Fibroblast of lung (primary cell): Measurements from ENCODE around the gene TCF7L1. TPM values are rescaled to one million over a fixed set of nuclear protein-coding genes. Genes with fewer than 3 reads are reported as not detected.

Source experiments
- DNase-seq, 2 donors: peaks; one replicate each; pipeline versions ENCODE4 v3.0.0 to v3.0.0-alpha.2; 2010; ENCODE audit warnings: low read depth in 2 of 2
- H2AFZ ChIP-seq: 2 replicates; pipeline ENCODE4 v1.5.1; 2012; ENCODE audit warnings: low read length, control low read depth, inconsistent platforms
- H3K27ac ChIP-seq: 2 replicates; pipeline ENCODE4 v1.5.1; 2011; ENCODE audit warnings: low read length, control low read depth; ENCODE audit not compliant: insufficient read depth
- H3K27me3 ChIP-seq: 2 replicates; pipeline ENCODE4 v1.5.1; 2011; ENCODE audit warnings: mild to moderate bottlenecking, low read length; ENCODE audit not compliant: control insufficient read depth, insufficient read depth
- H3K36me3 ChIP-seq: 2 replicates; pipeline ENCODE4 v1.5.1; 2011; ENCODE audit warnings: low read length; ENCODE audit not compliant: control insufficient read depth, insufficient read depth
- H3K4me1 ChIP-seq: 2 replicates; pipeline ENCODE4 v1.5.1; 2011; ENCODE audit warnings: low read length; ENCODE audit not compliant: control insufficient read depth, insufficient read depth; ENCODE audit errors: extremely low read depth
- H3K4me2 ChIP-seq: 2 replicates; pipeline ENCODE4 v1.5.1; 2011; ENCODE audit warnings: low read length, control low read depth; ENCODE audit not compliant: insufficient read depth; ENCODE audit errors: extremely low read depth
- H3K4me3 ChIP-seq, 4 experiments: fragments of 200-600 bp in 1 of 4; sonication (generic) in 1 of 4; replicated peaks in 1 of 4; 2 replicates each; pipeline ENCODE4 v1.5.1; 2011 to 2016; ENCODE audit warnings: low read length in 4 of 4, low read depth in 3 of 4, mild to moderate bottlenecking in 3 of 4, control low read depth in 2 of 4, inconsistent platforms in 1 of 4, mixed read lengths in 1 of 4; ENCODE audit not compliant: insufficient read depth in 1 of 4; ENCODE audit errors: control extremely low read depth in 1 of 4
- H3K79me2 ChIP-seq: 2 replicates; pipeline ENCODE4 v1.5.1; 2012; ENCODE audit warnings: mild to moderate bottlenecking, low read length, inconsistent platforms; ENCODE audit not compliant: control insufficient read depth, insufficient read depth
- H3K9ac ChIP-seq: 2 replicates; pipeline ENCODE4 v1.5.1; 2011; ENCODE audit warnings: mild to moderate bottlenecking, low read length, control low read depth; ENCODE audit not compliant: insufficient read depth
- H3K9me3 ChIP-seq: 2 replicates; pipeline ENCODE4 v1.5.1; 2012; ENCODE audit warnings: low read depth, low read length; ENCODE audit not compliant: control insufficient read depth, insufficient read depth
- H4K20me1 ChIP-seq: 2 replicates; pipeline ENCODE4 v1.5.1; 2011; ENCODE audit warnings: low read length; ENCODE audit not compliant: control insufficient read depth, insufficient read depth; ENCODE audit errors: extremely low read depth
- CTCF ChIP-seq, 2 donors: IDR thresholded peaks in 1 of 2; conservative IDR thresholded peaks in 1 of 2; 1 replicate in 1 of 2; 2 replicates in 1 of 2; pipeline ENCODE4 v1.5.1; 2011 to 2012; ENCODE audit warnings: low read length in 2 of 2, control low read depth in 1 of 2, inconsistent platforms in 1 of 2, low read depth in 1 of 2, mild to moderate bottlenecking in 1 of 2
- EZH2 ChIP-seq: IDR thresholded peaks from 2 replicates; pipeline ENCODE4 v1.5.1; 2012; ENCODE audit warnings: low read length, control low read depth, mild to moderate bottlenecking; ENCODE audit errors: missing control alignments
- polyA plus RNA-seq, 2 donors: library from polyadenylated mRNA; depleted of rRNA in 1 of 2; stranded (reverse) in 1 of 2; unstranded in 1 of 2; fragments of >200 nt; gene quantifications; 2 replicates each; pipeline ENCODE4 v1.2.1, GENCODE V29; 2011 to 2012; ENCODE audit warnings: missing spikeins in 1 of 2
- total RNA-seq: library from RNA; depleted of rRNA; stranded (reverse); fragments of >200 nt; gene quantifications from 2 replicates; pipeline ENCODE4 v1.2.1, GENCODE V29; 2014

TCF7L1 gene
- total and polyA plus RNA-seq, 2 donors (not counting 1 experiment from before 2014, with no cell fraction given): 0.83 to 1.5 TPM

GRCh38 chr2:85308201-85308600 is 175.0 kb downstream of the TCF7L1 start:
- H3K4me2 ChIP-seq: no peak overlapping the region
- no peaks in the 10 kb centered on the region for H3K27me3 ChIP-seq
- peaks cover 2% of the 10 kb centered on the region for H3K36me3 ChIP-seq
- no peak overlapping the region for H2AFZ ChIP-seq
- no peaks in the 10 kb centered on the region for H3K79me2 ChIP-seq
- no peak for DNase-seq
- no peaks in the 10 kb centered on the region for H3K9me3 ChIP-seq
- H3K4me3 ChIP-seq: no peak overlapping the region
- H3K27ac ChIP-seq: no peak overlapping the region
- no peak overlapping the region for H3K9ac ChIP-seq
- no peak for TF ChIP-seq EZH2
- TF ChIP-seq CTCF (conservative IDR thresholded peaks at IDR 0.05 in 1 of 2, IDR thresholded peaks at IDR 0.05 in 1 of 2; ENCODE audit: low read depth in 1 of 2, low read length in 2 of 2): no peak
- H3K4me1 ChIP-seq: peaks cover 7% of the 10 kb centered on the region
- H4K20me1 ChIP-seq: no peaks in the 10 kb centered on the region

GRCh38 chr2:85308896-85309555 is 175.8 kb downstream of the TCF7L1 start:
- Histone ChIP-seq H2AFZ (no peak overlapping the region), H3K4me1 (peaks cover 9% of the 10 kb centered on the region), H3K79me2 (no peaks in the 10 kb centered on the region), H4K20me1 (no peaks in the 10 kb centered on the region), H3K27ac (peak overlapping the region; percentile 13), H3K4me3 (no peak overlapping the region), H3K36me3 (peaks cover 2% of the 10 kb centered on the region), H3K4me2 (peak overlapping the region; percentile 64), H3K27me3 (no peaks in the 10 kb centered on the region), H3K9me3 (no peaks in the 10 kb centered on the region), H3K9ac (peak overlapping the region; percentile 30)
- DNase-seq: peak; percentile 65 to 69
- TF ChIP-seq CTCF (conservative IDR thresholded peaks at IDR 0.05 in 1 of 2, IDR thresholded peaks at IDR 0.05 in 1 of 2; ENCODE audit: low read depth in 1 of 2, low read length in 2 of 2) (no peak), EZH2 (no peak)

- no peak overlapping the region for H3K27ac ChIP-seq
- no peaks in the 10 kb centered on the region for H3K27me3 ChIP-seq
- H4K20me1 ChIP-seq: no peaks in the 10 kb centered on the region
- no peak overlapping the region for H2AFZ ChIP-seq
- H3K36me3 ChIP-seq: peaks cover 5% of the 10 kb centered on the region
- peaks cover 9% of the 10 kb centered on the region for H3K4me1 ChIP-seq
- TF ChIP-seq EZH2: no peak
- no peak for TF ChIP-seq CTCF (conservative IDR thresholded peaks at IDR 0.05 in 1 of 2, IDR thresholded peaks at IDR 0.05 in 1 of 2; ENCODE audit: low read depth in 1 of 2, low read length in 2 of 2)
- no peaks in the 10 kb centered on the region for H3K9me3 ChIP-seq
- H3K4me2 ChIP-seq: no peak overlapping the region
- no peak for DNase-seq
- H3K9ac ChIP-seq: no peak overlapping the region
- H3K4me3 ChIP-seq: no peak overlapping the region
- no peaks in the 10 kb centered on the region for H3K79me2 ChIP-seq
Measured at GRCh38 chr2:85309699-85310321, 176.6 kb downstream of the TCF7L1 start.
